ENCODE data around the gene RASGRP2. TPM values are rescaled to one million over a fixed set of nuclear protein-coding genes. Genes with fewer than 3 reads are reported as not detected.

Gene RASGRP2
- total RNA-seq, 1 experiment from 2014 or later: 4.0 TPM

DNA sequence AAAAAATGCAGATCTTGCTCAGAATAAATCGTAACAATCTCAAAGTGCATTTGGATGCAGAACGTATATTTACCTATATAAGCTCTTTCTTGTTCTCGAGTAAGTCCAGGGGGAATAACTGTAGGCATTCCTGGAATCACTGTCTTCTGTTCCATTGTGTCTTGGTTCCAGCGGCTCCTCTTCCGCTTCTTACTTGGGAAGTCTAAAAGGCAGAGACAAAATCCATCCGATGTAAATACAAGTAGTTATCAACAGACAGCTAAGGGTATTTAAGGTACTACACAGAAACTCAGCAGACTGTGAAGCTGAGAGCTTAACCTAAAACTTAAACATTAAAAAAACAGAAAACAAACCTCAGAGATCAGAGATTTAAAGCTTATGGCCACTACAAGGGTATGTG, 32.5 kb upstream of the RASGRP2 start:
- Mint-ChIP-seq H3K36me3 (ENCODE audit: insufficient read depth, unreplicated experiment) (peaks cover 79% of the 10 kb centered on the region), H3K4me3 (ENCODE audit: unreplicated experiment) (peak overlapping the region; percentile 91), H3K27ac (ENCODE audit: unreplicated experiment) (no peak overlapping the region), H3K27me3 (ENCODE audit: insufficient read depth, unreplicated experiment) (no peaks in the 10 kb centered on the region), H3K4me1 (ENCODE audit: low read depth, unreplicated experiment) (peaks cover 7% of the 10 kb centered on the region), H3K9me3 (ENCODE audit: unreplicated experiment) (no peaks in the 10 kb centered on the region)
- TF ChIP-seq CTCF (IDR thresholded peaks at IDR 0.05; ENCODE audit: insufficient read depth in 1 of 2, low read depth in 1 of 2, low read length in 1 of 2, severe bottlenecking in 1 of 2, unreplicated experiment in 1 of 2): no peak
- ChIA-PET CTCF (no interaction called here), POLR2A (interaction anchor here (0.8 kb wide), 1 partner anchor 16 kb away, joined by 3 read pairs; no protein-coding TSS in a partner anchor)
- H3K36me3 ChIP-seq (ENCODE audit: control insufficient read depth, insufficient read depth, low read length): peaks cover 18% of the 10 kb centered on the region
- intact Hi-C loops (cut with micrococcal nuclease; ENCODE audit: unreplicated experiment): loop anchor here (5.0 to 10.0 kb wide), 2 partner anchors 66 to 338 kb away; partner anchors contain the start of genes CDC42BPG, TM7SF2 and ZNHIT2
- no peaks in the 10 kb centered on the region for H3K9me3 ChIP-seq
- H3K27me3 ChIP-seq (replicated peaks; ENCODE audit: control insufficient read depth, insufficient read depth, low read length): no peaks in the 10 kb centered on the region
- peaks cover 17% of the 10 kb centered on the region for H3K4me1 ChIP-seq
- BruUV-seq (replicated peaks): no TSS peak
- peak overlapping the region; percentile 99; the same call in 1 of the 2 replicates for H3K4me3 ChIP-seq (ENCODE audit: low read depth, low read length)
- DNase-seq: no peak

- peaks cover 99% of the 10 kb centered on the region for H3K36me3 Mint-ChIP-seq (ENCODE audit: insufficient read depth, unreplicated experiment)
- no TSS peak for BruUV-seq (replicated peaks)
- TF ChIP-seq CTCF (IDR thresholded peaks at IDR 0.05; ENCODE audit: insufficient read depth in 1 of 2, low read depth in 1 of 2, low read length in 1 of 2, severe bottlenecking in 1 of 2, unreplicated experiment in 1 of 2): no peak
- H3K4me3 Mint-ChIP-seq (ENCODE audit: unreplicated experiment): no peak overlapping the region
- no peaks in the 10 kb centered on the region for H3K9me3 Mint-ChIP-seq (ENCODE audit: unreplicated experiment)
- no peaks in the 10 kb centered on the region for H3K9me3 ChIP-seq
- no peaks in the 10 kb centered on the region for H3K27me3 ChIP-seq (replicated peaks; ENCODE audit: control insufficient read depth, insufficient read depth, low read length)
- CTCF ChIA-PET: no interaction called here
- peaks cover 30% of the 10 kb centered on the region for H3K36me3 ChIP-seq (ENCODE audit: control insufficient read depth, insufficient read depth, low read length)
- H3K27me3 Mint-ChIP-seq (ENCODE audit: insufficient read depth, unreplicated experiment): no peaks in the 10 kb centered on the region
- POLR2A ChIA-PET: no interaction called here
- peaks cover 7% of the 10 kb centered on the region for H3K4me1 Mint-ChIP-seq (ENCODE audit: low read depth, unreplicated experiment)
- peaks cover 10% of the 10 kb centered on the region for H3K4me1 ChIP-seq
- H3K4me3 ChIP-seq (ENCODE audit: low read depth, low read length): no peak overlapping the region
- no peak for DNase-seq
- no peak overlapping the region for H3K27ac Mint-ChIP-seq (ENCODE audit: unreplicated experiment)
- intact Hi-C loops (cut with micrococcal nuclease; ENCODE audit: unreplicated experiment): loop anchor here (10.0 kb wide), 1 partner anchor 341 kb away; the partner anchor contains the start of genes TM7SF2 and ZNHIT2
These were observed 30.2 kb upstream of the RASGRP2 start for GRCh38 chr11:64774144-64774543.

DNA sequence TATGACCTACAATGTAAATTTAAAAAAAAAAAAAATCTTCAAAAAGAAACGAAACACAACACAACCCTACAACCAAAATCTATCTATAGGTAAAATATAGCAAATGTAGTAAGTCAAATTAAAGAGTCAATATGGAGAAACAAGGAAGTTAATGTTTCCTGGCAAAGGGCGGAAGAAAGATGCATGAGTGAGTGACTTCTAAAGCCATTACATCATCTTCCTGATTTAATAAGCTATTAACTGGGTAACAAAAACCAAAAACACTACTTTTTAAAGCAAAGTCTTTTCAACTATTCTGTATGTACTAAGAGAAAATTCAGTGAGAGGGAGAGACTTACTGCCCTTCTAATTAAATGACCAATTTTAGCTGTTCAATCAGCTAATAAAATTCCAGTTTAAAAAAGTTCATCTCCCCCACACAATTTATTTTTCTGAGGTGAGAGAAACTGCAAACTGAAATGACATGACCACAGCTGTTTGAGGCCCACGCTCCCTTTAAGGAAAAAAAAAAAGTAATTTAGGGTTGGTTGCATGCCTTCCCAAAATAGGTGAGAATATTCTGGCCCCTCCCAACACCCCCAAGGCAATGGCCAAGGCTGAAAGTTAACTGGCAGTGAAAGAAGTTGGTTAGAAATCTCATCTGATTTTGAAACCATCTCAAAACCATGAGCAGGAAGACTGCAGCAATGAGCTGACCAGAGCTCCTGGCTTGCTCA, 28.5 kb upstream of the RASGRP2 start:
- POLR2A ChIA-PET: no interaction called here

More for the DNA sequence above, 28.5 kb upstream of the RASGRP2 start:
- H3K27ac Mint-ChIP-seq (ENCODE audit: unreplicated experiment): no peak overlapping the region
- Histone ChIP-seq H3K4me1 (peaks cover 10% of the 10 kb centered on the region), H3K27me3 (replicated peaks; ENCODE audit: control insufficient read depth, insufficient read depth, low read length) (no peaks in the 10 kb centered on the region), H3K36me3 (ENCODE audit: control insufficient read depth, insufficient read depth, low read length) (peaks cover 36% of the 10 kb centered on the region), H3K9me3 (no peaks in the 10 kb centered on the region), H3K4me3 (ENCODE audit: low read depth, low read length) (no peak overlapping the region)
- intact Hi-C loops (cut with micrococcal nuclease; ENCODE audit: unreplicated experiment): loop anchor here (10.0 kb wide), 1 partner anchor 342 kb away; the partner anchor contains the start of genes TM7SF2 and ZNHIT2
- H3K27me3 Mint-ChIP-seq (ENCODE audit: insufficient read depth, unreplicated experiment): no peaks in the 10 kb centered on the region
- peaks cover 7% of the 10 kb centered on the region for H3K4me1 Mint-ChIP-seq (ENCODE audit: low read depth, unreplicated experiment)
- no peak for DNase-seq
- H3K4me3 Mint-ChIP-seq (ENCODE audit: unreplicated experiment): no peak overlapping the region
- BruUV-seq (replicated peaks): no TSS peak
- H3K36me3 Mint-ChIP-seq (ENCODE audit: insufficient read depth, unreplicated experiment): peaks cover 100% of the 10 kb centered on the region
- no peak for TF ChIP-seq CTCF (IDR thresholded peaks at IDR 0.05; ENCODE audit: insufficient read depth in 1 of 2, low read depth in 1 of 2, low read length in 1 of 2, severe bottlenecking in 1 of 2, unreplicated experiment in 1 of 2)
- CTCF ChIA-PET: no interaction called here
- H3K9me3 Mint-ChIP-seq (ENCODE audit: unreplicated experiment): no peaks in the 10 kb centered on the region
